Progenitor cell of endocrine pancreas (in vitro differentiated cells): ENCODE results near the gene SLC25A27. TPM values are rescaled to one million over a fixed set of nuclear protein-coding genes. Genes with fewer than 3 reads are reported as not detected.

Source experiments
- DNase-seq: peaks from one replicate; pipeline ENCODE4 v3.0.0; 2021; ENCODE audit warnings: low spot score; ENCODE audit not compliant: unreplicated experiment
- H3K27ac Mint-ChIP-seq: 2 replicates; pipeline ENCODE4 v1.8.0; 2021; ENCODE audit warnings: mild to moderate bottlenecking, moderate library complexity, mixed read lengths
- H3K27me3 Mint-ChIP-seq: 2 replicates; pipeline ENCODE4 v1.8.0; 2021; ENCODE audit warnings: mixed read lengths
- H3K36me3 Mint-ChIP-seq: 2 replicates; pipeline ENCODE4 v1.8.0; 2022; ENCODE audit warnings: mixed read lengths; ENCODE audit not compliant: insufficient read depth
- H3K4me1 Mint-ChIP-seq: 2 replicates; pipeline ENCODE4 v1.8.0; 2021; ENCODE audit warnings: low read depth, mixed read lengths
- H3K4me3 Mint-ChIP-seq: 2 replicates; pipeline ENCODE4 v1.8.0; 2021; ENCODE audit warnings: low read depth, mild to moderate bottlenecking, moderate library complexity, mixed read lengths
- H3K9me3 Mint-ChIP-seq: 2 replicates; pipeline ENCODE4 v1.8.0; 2021; ENCODE audit warnings: low read depth, mixed read lengths
- CTCF ChIP-seq: fragments of 200-600 bp; sonication (generic); IDR thresholded peaks from one replicate; pipeline ENCODE4 v1.5.0; 2021; ENCODE audit warnings: antibody characterized with exemption, mild to moderate bottlenecking; ENCODE audit not compliant: unreplicated experiment
- total RNA-seq: library from RNA; stranded (reverse); gene quantifications from 2 replicates; pipeline ENCODE4 v1.2.1, GENCODE V29; 2021

The SLC25A27 gene
- total RNA-seq, 1 donor from 2014 or later = 31.9 TPM

- H3K9me3 Mint-ChIP-seq = peaks cover 3% of the 10 kb centered on the region
- no peaks in the 10 kb centered on the region for H3K36me3 Mint-ChIP-seq
- no peak for DNase-seq
Measured at GRCh38 chr6:46706464-46706863, 53.7 kb downstream of the SLC25A27 start.

GRCh38 chr6:46711491-46711890, 58.7 kb downstream of the SLC25A27 start:
- DNase-seq = no peak
- H3K27me3 Mint-ChIP-seq = peaks cover 17% of the 10 kb centered on the region
- no peaks in the 10 kb centered on the region for H3K4me1 Mint-ChIP-seq
- no peaks in the 10 kb centered on the region for H3K36me3 Mint-ChIP-seq
- H3K9me3 Mint-ChIP-seq = peaks cover 3% of the 10 kb centered on the region
- H3K27ac Mint-ChIP-seq = no peak overlapping the region
- no peak overlapping the region for H3K4me3 Mint-ChIP-seq
- TF ChIP-seq CTCF = no peak

More at GRCh38 chr6:46706464-46706863, 53.7 kb downstream of the SLC25A27 start:
- no peaks in the 10 kb centered on the region for H3K4me1 Mint-ChIP-seq
- H3K4me3 Mint-ChIP-seq = no peak overlapping the region
- TF ChIP-seq CTCF = no peak
- H3K27me3 Mint-ChIP-seq = peaks cover 46% of the 10 kb centered on the region
- H3K27ac Mint-ChIP-seq = no peak overlapping the region

- H3K27ac Mint-ChIP-seq = no peak overlapping the region
- no peak for TF ChIP-seq CTCF
- H3K4me3 Mint-ChIP-seq = no peak overlapping the region
- H3K36me3 Mint-ChIP-seq = no peaks in the 10 kb centered on the region
- H3K4me1 Mint-ChIP-seq = no peaks in the 10 kb centered on the region
- peaks cover 21% of the 10 kb centered on the region for H3K27me3 Mint-ChIP-seq
- no peak for DNase-seq
- H3K9me3 Mint-ChIP-seq = no peaks in the 10 kb centered on the region
Measured at GRCh38 chr6:46715141-46715540, 62.4 kb downstream of the SLC25A27 start.

- no peak for TF ChIP-seq CTCF
- H3K27me3 Mint-ChIP-seq = peaks cover 31% of the 10 kb centered on the region
- no peak overlapping the region for H3K27ac Mint-ChIP-seq
- H3K4me1 Mint-ChIP-seq = no peaks in the 10 kb centered on the region
- no peak for DNase-seq
- no peak overlapping the region for H3K4me3 Mint-ChIP-seq
- H3K36me3 Mint-ChIP-seq = no peaks in the 10 kb centered on the region
- no peaks in the 10 kb centered on the region for H3K9me3 Mint-ChIP-seq
Measured at GRCh38 chr6:46719099-46719498, 66.3 kb downstream of the SLC25A27 start.

GRCh38 chr6:46720401-46720800, 67.6 kb downstream of the SLC25A27 start:
- no peak for DNase-seq
- H3K36me3 Mint-ChIP-seq = no peaks in the 10 kb centered on the region
- no peak for TF ChIP-seq CTCF
- H3K4me1 Mint-ChIP-seq = no peaks in the 10 kb centered on the region
- no peak overlapping the region for H3K4me3 Mint-ChIP-seq
- H3K9me3 Mint-ChIP-seq = no peaks in the 10 kb centered on the region
- H3K27ac Mint-ChIP-seq = no peak overlapping the region
- peaks cover 35% of the 10 kb centered on the region for H3K27me3 Mint-ChIP-seq

Other genes with a start within 250 kb of the SLC25A27 start
- gene RCAN2, start 161.5 kb upstream of the SLC25A27 start, total RNA-seq = 23.3 and 27.4 TPM in 2 replicates
- 6.7 and 10.3 TPM in 2 replicates for gene CYP39A1, start 157 bp upstream of the SLC25A27 start, total RNA-seq
- gene TDRD6, start 34.9 kb downstream of the SLC25A27 start, total RNA-seq = 0.17 and 0.93 TPM in 2 replicates
- 0.29 and 0.93 TPM in 2 replicates for gene PLA2G7, start 82.4 kb downstream of the SLC25A27 start, total RNA-seq
- not detected in 2 replicates for gene ANKRD66, start 94.0 kb downstream of the SLC25A27 start, total RNA-seq
- gene MEP1A, start 140.4 kb downstream of the SLC25A27 start, total RNA-seq = 2.6 and 4.1 TPM in 2 replicates